Measurements from ENCODE around the gene NCOA4. TPM values are rescaled to one million over a fixed set of nuclear protein-coding genes. Genes with fewer than 3 reads are reported as not detected.

Gene NCOA4
- total and polyA plus RNA-seq, 2 donors (not counting 3 experiments of a cell fraction or from before 2014, with no cell fraction given): 62.1 to 127 TPM

- Histone ChIP-seq H3K9ac (replicated peaks; ENCODE audit: extremely low read depth, insufficient read depth, low read length) (no peak overlapping the region), H3K9me3 (replicated peaks; ENCODE audit: control insufficient read depth, insufficient read depth, low read length) (no peaks in the 10 kb centered on the region), H3K4me2 (ENCODE audit: insufficient read depth, low read length) (peak overlapping the region; percentile 15), H3K79me2 (ENCODE audit: control insufficient read depth, insufficient read depth, low read length) (no peaks in the 10 kb centered on the region), H4K20me1 (replicated peaks; ENCODE audit: control insufficient read depth, extremely low read depth, insufficient read depth, low read length) (no peaks in the 10 kb centered on the region), H3K27me3 (ENCODE audit: control insufficient read depth in 2 of 2, insufficient read depth in 2 of 2, low read length in 2 of 2) (peaks cover 0 to 2% of the 10 kb centered on the region in 2 experiments), H2AFZ (ENCODE audit: low read depth, low read length) (no peak overlapping the region), H3K4me3 (replicated peaks in 1 of 3; ENCODE audit: insufficient read depth in 1 of 3, low read depth in 1 of 3, low read length in 3 of 3) (no peak overlapping the region), H3K36me3 (ENCODE audit: control insufficient read depth in 2 of 2, extremely low read depth in 1 of 2, insufficient read depth in 2 of 2, low read length in 2 of 2) (no peaks in the 10 kb centered on the region), H3K4me1 (ENCODE audit: control insufficient read depth, extremely low read depth, insufficient read depth, low read length) (peaks cover 24% of the 10 kb centered on the region), H3K9me1 (replicated peaks; ENCODE audit: control insufficient read depth, extremely low read depth, insufficient read depth, low read length) (no peaks in the 10 kb centered on the region), H3K27ac (ENCODE audit: insufficient read depth, low read depth, low read length) (peak overlapping the region; percentile 2)
- POLR2A ChIA-PET: no interaction called here
- dilution Hi-C loops (cut with MboI; ENCODE audit: extremely low pct_ligation_motif_present, low sequenced_read_pairs): no loop called here
- FAIRE-seq: no peak
- TF ChIP-seq EZH2 (IDR thresholded peaks at IDR 0.05; ENCODE audit: borderline replicate concordance, low read depth, low read length, severe bottlenecking) (no peak), MYC (IDR thresholded peaks at IDR 0.05; ENCODE audit: low read depth, low read length) (no peak), JUN (IDR thresholded peaks at IDR 0.05; ENCODE audit: borderline replicate concordance, insufficient read depth, insufficient read length, low read depth) (no peak), CTCF (IDR thresholded peaks at IDR 0.05; ENCODE audit: extremely low read depth in 1 of 2, insufficient read depth in 1 of 2, low read depth in 1 of 2, low read length in 2 of 2) (peak in 1 of 2 donors; percentile 9), POLR2A (IDR thresholded peaks at IDR 0.05; ENCODE audit: low read depth, low read length) (no peak), FOS (IDR thresholded peaks at IDR 0.05; ENCODE audit: borderline replicate concordance, insufficient read depth, low read length) (no peak)
- BruUV-seq (replicated peaks): TSS peak; percentile 39
- DNase-seq (ENCODE audit: low read depth, low spot score): peak; percentile 60
- CTCF ChIA-PET: interaction anchor here (0.8 to 1.0 kb wide), 2 partner anchors 13 to 64 kb away, joined by 3 read pairs; partner anchors contain the start of gene TIMM23
- intact Hi-C loops (cut with micrococcal nuclease): loop anchor here (1.0 kb wide), 1 partner anchor 185 kb away; no protein-coding TSS in a partner anchor
These were observed 5.8 kb upstream of the NCOA4 start for GRCh38 chr10:46035923-46036849.

Measured in endothelial cell of umbilical vein (primary cell).